Measurements from ENCODE around the gene PPP4R2.

- TF ChIP-seq, protein P1, sequence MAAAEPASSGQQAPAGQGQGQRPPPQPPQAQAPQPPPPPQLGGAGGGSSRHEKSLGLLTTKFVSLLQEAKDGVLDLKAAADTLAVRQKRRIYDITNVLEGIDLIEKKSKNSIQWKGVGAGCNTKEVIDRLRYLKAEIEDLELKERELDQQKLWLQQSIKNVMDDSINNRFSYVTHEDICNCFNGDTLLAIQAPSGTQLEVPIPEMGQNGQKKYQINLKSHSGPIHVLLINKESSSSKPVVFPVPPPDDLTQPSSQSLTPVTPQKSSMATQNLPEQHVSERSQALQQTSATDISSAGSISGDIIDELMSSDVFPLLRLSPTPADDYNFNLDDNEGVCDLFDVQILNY (CRISPR knock-in tag; IDR thresholded peaks at IDR 0.05) = no peak
- TF ChIP-seq RBM39 (optimal IDR thresholded peaks at IDR 0.05; ENCODE audit: low read depth, low read length) = no peak
- TF ChIP-seq OTX1 (CRISPR knock-in tag; IDR thresholded peaks at IDR 0.05) = no peak
- TF ChIP-seq, protein P2, sequence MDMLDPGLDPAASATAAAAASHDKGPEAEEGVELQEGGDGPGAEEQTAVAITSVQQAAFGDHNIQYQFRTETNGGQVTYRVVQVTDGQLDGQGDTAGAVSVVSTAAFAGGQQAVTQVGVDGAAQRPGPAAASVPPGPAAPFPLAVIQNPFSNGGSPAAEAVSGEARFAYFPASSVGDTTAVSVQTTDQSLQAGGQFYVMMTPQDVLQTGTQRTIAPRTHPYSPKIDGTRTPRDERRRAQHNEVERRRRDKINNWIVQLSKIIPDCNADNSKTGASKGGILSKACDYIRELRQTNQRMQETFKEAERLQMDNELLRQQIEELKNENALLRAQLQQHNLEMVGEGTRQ (CRISPR knock-in tag; IDR thresholded peaks at IDR 0.05) = no peak
- TF ChIP-seq JUN (IDR thresholded peaks at IDR 0.05; ENCODE audit: borderline replicate concordance, low read depth, low read length) = no peak
- no peak for TF ChIP-seq JUN (CRISPR knock-in tag; IDR thresholded peaks at IDR 0.05; ENCODE audit: borderline replicate concordance)
- no peak for TF ChIP-seq ZFP91 (CRISPR knock-in tag; IDR thresholded peaks at IDR 0.05)
- TF ChIP-seq JUND (IDR thresholded peaks at IDR 0.05; ENCODE audit: borderline replicate concordance, low read depth, low read length) = no peak
- TF ChIP-seq JUND (tag; IDR thresholded peaks at IDR 0.05; ENCODE audit: borderline replicate concordance, low read depth, low read length) = no peak
Observed at GRCh38 chr3:73086071-73086494, 89.5 kb downstream of the PPP4R2 start.
